AG08396 (cell line): ENCODE results near the gene CAPN5.
A peak's percentile ranks its signal among the peaks of the same experiment; 100 is the strongest.

Source experiments
- DNase-seq: peaks from one replicate; pipeline ENCODE4 v3.0.0; 2012; ENCODE audit warnings: low spot score, mixed read lengths

Gene CAPN5

DNA sequence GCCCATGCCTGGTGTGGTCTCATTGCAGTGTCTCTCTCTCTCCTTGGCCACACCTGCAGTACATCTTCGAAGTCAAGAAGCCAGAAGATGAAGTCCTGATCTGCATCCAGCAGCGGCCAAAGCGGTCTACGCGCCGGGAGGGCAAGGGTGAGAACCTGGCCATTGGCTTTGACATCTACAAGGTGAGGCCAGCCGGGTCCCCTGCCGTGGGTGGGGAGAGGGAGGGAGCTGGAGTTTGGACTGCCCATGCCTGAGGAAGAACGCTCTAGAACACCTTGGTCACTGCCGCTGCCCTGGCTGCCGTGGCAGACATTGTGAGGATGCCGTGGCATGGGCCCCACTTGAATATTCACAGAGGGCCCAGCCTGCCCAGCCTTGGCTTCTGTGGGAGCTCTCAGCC, 52.2 kb downstream of the CAPN5 start:
- no peak for DNase-seq

- no peak for DNase-seq
These were observed 52.8 kb downstream of the CAPN5 start for GRCh38 chr11:77119531-77119936.

DNA sequence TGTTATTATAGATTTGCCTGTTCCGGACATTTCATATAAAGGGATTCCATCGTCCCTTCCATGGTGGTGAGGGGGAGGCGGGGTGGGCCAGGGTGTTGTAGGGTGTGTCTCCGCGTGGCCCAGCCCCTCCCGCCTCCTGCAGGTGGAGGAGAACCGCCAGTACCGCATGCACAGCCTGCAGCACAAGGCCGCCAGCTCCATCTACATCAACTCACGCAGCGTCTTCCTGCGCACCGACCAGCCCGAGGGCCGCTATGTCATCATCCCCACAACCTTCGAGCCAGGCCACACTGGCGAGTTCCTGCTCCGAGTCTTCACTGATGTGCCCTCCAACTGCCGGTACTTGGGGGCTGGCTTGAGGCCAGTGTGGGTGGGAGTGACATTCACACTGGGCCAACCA, 53.8 kb downstream of the CAPN5 start:
- no peak for DNase-seq

DNA sequence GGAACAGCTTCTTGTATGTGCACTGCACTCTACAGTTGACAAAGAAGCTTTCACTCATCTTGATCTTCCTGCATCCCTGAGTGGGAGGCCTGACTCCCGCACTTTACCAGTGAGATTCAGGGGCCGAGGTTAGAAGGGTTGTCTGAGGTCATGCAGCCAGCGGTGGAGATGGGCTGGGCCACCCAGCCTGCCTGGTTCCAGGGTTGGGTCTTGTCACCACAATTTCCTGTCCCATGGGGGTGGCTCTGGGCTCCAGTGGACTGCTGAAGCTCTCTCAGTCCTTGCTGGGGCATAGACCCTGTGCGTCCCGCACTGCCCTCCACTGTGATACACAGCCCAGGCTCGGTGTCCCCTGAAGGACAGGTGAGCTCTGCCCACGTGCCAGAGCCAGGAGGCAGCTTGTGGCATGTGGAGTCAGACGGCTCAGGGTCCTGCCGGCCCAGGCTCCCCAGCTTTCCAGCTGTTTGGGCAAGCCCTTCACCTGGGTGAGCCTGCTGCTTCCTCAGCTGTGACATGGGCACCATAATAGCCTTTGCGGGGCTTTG, 54.4 kb downstream of the CAPN5 start:
- DNase-seq, result no peak

GRCh38 chr11:77121876-77122575, 55.3 kb downstream of the CAPN5 start:
- no peak for DNase-seq

GRCh38 chr11:77122576-77123212, 55.9 kb downstream of the CAPN5 start:
- DNase-seq, result no peak

DNA sequence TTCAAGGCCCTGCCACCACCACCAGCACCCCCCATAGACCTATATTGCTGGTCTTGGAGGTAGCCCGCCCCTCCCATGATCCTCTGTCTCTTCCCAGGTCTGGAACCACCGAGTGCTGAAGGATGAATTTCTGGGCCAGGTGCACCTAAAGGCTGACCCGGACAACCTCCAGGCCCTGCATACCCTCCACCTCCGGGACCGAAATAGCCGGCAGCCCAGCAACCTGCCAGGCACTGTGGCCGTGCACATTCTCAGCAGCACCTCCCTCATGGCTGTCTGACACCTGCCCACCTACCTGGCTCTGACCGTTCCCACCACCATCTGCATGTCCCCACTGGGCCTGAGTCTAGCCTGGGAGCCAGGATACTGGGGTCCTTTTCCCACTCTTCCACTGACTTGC, 56.8 kb downstream of the CAPN5 start:
- no peak for DNase-seq

DNA sequence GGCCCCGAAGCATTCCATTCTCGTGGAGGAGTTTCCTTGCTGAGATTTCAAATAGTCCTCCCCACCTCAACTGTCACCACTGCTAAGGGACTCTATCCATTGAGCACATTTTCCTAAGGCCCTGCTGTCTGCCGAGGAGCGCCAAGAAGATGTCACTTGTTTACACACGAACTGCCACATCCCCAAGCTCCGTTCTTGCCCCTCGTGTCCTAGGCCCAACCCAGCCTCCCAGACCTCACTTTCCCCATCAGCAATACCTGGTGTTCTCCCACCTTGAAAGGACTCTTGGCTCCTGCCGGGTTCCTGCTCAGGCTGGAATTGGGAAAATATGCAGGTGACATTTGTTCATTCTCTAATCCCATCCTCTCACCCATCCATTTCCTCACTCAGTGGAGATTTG, 57.3 kb downstream of the CAPN5 start:
- DNase-seq, result no peak

- no peak for DNase-seq
These were observed 57.7 kb downstream of the CAPN5 start for GRCh38 chr11:77124488-77124887.

- no peak for DNase-seq
These were observed 58.4 kb downstream of the CAPN5 start for GRCh38 chr11:77125191-77125590.

- DNase-seq, result no peak
These were observed 58.9 kb downstream of the CAPN5 start for GRCh38 chr11:77125695-77126094.

- DNase-seq, result no peak
These were observed 59.5 kb downstream of the CAPN5 start for GRCh38 chr11:77126156-77126775.

DNA sequence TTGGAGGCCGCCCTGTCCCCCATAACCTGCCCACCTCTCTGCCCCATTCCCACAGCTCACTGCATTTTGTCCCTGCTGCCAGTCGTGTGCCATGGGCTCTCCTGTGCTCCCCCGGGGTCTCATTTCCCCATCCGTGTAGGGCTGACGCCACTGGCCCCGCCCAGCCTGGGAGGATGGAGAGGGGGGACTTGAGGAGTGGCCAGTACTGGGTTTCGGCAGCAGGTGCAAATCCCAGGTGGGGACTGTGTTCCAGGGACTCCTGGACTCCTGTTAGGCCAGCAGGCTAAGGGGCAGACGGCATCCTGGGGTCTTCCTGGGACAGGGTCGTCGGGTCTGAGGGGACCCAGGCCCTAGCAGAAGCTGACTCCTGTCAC, 60.1 kb downstream of the CAPN5 start:
- DNase-seq, result no peak

DNA sequence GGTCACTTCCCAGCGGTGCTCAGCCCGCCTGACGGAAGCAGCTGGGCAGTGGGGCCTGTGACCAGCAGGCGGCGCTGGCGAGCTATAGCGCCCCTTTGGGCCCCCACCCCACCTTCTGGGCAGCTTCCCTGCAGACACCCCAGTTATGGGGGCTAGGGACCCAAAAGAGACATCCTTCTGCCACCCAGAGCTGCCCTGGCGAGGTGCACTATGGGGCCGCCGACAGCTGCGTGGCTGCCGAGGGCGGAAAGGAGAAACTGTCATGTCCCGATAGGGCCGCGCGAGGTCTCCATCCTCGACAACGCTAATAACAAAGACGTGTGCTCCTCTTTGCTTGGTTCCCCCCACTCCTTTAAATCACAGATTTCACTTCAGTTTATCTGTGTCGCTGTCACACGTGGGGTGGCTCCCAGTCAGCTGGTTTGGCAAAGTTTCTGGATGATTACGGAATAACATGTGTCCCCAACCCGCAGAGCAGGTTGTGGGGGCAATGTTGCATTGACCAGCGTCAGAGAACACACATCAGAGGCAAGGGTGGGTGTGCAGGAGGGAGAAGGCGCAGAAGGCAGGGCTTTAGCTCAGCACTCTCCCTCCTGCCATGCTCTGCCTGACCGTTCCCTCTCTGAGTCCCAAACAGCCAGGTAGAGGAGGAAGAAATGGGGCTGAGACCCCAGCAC, 60.6 kb downstream of the CAPN5 start:
- peak; percentile 74 for DNase-seq

DNA sequence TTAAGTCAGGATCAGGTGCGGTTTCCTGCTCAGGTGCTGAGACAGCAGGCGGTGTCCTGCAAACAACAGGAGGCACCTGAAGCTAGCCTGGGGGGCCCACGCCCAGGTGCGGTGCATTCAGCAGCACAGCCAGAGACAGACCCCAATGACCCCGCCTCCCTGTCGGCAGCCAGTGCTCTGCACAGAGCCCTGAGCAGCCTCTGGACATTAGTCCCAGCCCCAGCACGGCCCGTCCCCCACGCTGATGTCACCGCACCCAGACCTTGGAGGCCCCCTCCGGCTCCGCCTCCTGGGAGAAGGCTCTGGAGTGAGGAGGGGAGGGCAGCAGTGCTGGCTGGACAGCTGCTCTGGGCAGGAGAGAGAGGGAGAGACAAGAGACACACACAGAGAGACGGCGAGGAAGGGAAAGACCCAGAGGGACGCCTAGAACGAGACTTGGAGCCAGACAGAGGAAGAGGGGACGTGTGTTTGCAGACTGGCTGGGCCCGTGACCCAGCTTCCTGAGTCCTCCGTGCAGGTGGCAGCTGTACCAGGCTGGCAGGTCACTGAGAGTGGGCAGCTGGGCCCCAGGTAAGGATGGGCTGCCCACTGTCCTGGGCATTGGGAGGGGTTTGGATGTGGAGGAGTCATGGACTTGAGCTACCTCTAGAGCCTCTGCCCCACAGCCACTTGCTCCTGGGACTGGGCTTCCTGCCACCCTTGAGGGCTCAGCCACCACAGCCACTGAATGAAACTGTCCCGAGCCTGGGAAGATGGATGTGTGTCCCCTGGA, 61.3 kb downstream of the CAPN5 start, which contains the start of gene MYO7A:
TSS of gene MYO7A (plus strand) at position 327 of the 772 bp plus-strand sequence. CDS start 2,389 bp downstream, outside the sequence.
- DNase-seq, result peak; percentile 63

GRCh38 chr11:77129069-77129841, 62.5 kb downstream of the CAPN5 start:
- no peak for DNase-seq

DNA sequence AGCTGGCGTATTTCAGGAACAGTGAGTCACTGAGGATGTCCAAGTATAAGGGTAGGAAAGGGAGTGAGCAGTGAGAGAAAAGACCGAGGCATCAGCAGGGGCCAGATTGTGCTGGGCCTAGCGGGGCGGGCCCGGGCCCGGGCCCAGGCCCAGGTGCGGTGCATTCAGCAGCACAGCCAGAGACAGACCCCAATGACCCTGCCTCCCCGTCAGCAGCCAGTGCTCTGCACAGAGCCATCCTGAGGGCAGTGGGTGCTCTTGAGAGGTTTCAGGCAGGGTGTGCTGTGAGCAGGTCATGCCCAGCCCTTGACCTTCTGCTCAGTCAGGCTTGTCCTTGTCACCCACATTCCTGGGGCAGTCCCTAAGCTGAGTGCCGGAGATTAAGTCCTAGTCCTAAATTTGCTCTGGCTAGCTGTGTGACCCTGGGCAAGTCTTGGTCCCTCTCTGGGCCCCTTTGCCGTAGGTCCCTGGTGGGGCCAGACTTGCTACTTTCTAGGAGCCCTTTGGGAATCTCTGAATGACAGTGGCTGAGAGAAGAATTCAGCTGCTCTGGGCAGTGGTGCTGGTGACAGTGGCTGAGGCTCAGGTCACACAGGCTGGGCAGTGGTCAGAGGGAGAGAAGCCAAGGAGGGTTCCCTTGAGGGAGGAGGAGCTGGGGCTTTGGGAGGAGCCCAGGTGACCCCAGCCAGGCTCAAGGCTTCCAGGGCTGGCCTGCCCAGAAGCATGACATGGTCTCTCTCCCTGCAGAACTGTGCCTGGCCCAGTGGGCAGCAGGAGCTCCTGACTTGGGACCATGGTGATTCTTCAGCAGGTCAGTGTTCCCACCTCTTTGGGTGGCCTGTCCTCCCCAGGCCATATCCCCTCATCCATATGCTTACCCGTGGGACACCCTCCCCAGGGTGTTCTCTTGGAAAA, 63.3 kb downstream of the CAPN5 start:
- DNase-seq, result no peak

- peak; percentile 69 for DNase-seq
These were observed 64.2 kb downstream of the CAPN5 start for GRCh38 chr11:77130763-77131513.

GRCh38 chr11:77131560-77131959, 64.8 kb downstream of the CAPN5 start:
- no peak for DNase-seq
